Endothelial cell (in vitro differentiated cells): ENCODE data around the gene FIGLA. TPM values are rescaled to one million over a fixed set of nuclear protein-coding genes. Genes with fewer than 3 reads are reported as not detected.

Experiments used
- DNase-seq: peaks from one replicate; pipeline ENCODE4 v3.0.0; 2021; ENCODE audit warnings: low spot score
- H3K27ac Mint-ChIP-seq: one replicate; pipeline ENCODE4 v1.8.0; 2021; ENCODE audit warnings: mixed read lengths, inconsistent platforms; ENCODE audit not compliant: unreplicated experiment
- H3K27me3 Mint-ChIP-seq: one replicate; pipeline ENCODE4 v1.8.0; 2021; ENCODE audit warnings: mild to moderate bottlenecking, moderate library complexity, mixed read lengths, inconsistent platforms; ENCODE audit not compliant: unreplicated experiment
- H3K36me3 Mint-ChIP-seq: one replicate; pipeline ENCODE4 v1.8.0; 2021; ENCODE audit warnings: mild to moderate bottlenecking, low read depth, mixed read lengths, inconsistent platforms; ENCODE audit not compliant: unreplicated experiment
- H3K4me1 Mint-ChIP-seq: one replicate; pipeline ENCODE4 v1.8.0; 2021; ENCODE audit warnings: mild to moderate bottlenecking, mixed read lengths, inconsistent platforms; ENCODE audit not compliant: unreplicated experiment
- H3K4me3 Mint-ChIP-seq: one replicate; pipeline ENCODE4 v1.8.0; 2021; ENCODE audit warnings: mild to moderate bottlenecking, mixed read lengths, inconsistent platforms; ENCODE audit not compliant: unreplicated experiment
- H3K9me3 Mint-ChIP-seq: one replicate; pipeline ENCODE4 v1.8.0; 2021; ENCODE audit warnings: mixed read lengths, inconsistent platforms; ENCODE audit not compliant: unreplicated experiment
- CTCF ChIP-seq: fragments of 200-600 bp; sonication (generic); IDR thresholded peaks from one replicate; pipeline ENCODE4 v1.5.0; 2021; ENCODE audit warnings: antibody characterized with exemption; ENCODE audit not compliant: unreplicated experiment
- total RNA-seq: library from RNA; stranded (reverse); fragmentation: NEBNext Ultra II Directional; extraction: Animal tissue kit (Norgen Biotek cat#: 25700); gene quantifications from one replicate; pipeline ENCODE4 v1.2.1, GENCODE V29; 2021; ENCODE audit not compliant: unreplicated experiment

The FIGLA gene
- total RNA-seq, 1 donor from 2014 or later: not detected

GRCh38 chr2:70826696-70827350 lies 36.4 kb upstream of the FIGLA start:
- Mint-ChIP-seq H3K27ac (peak overlapping the region; percentile 89), H3K36me3 (peaks cover 4% of the 10 kb centered on the region), H3K9me3 (no peaks in the 10 kb centered on the region), H3K4me3 (peak overlapping the region; percentile 54), H3K27me3 (peaks cover 4% of the 10 kb centered on the region), H3K4me1 (peaks cover 52% of the 10 kb centered on the region)
- no peak for TF ChIP-seq CTCF
- DNase-seq: no peak

GRCh38 chr2:70823249-70823648 lies 32.8 kb upstream of the FIGLA start:
- TF ChIP-seq CTCF: no peak
- Mint-ChIP-seq H3K4me1 (peaks cover 25% of the 10 kb centered on the region), H3K36me3 (no peaks in the 10 kb centered on the region), H3K9me3 (no peaks in the 10 kb centered on the region), H3K27ac (no peak overlapping the region), H3K27me3 (peaks cover 5% of the 10 kb centered on the region), H3K4me3 (no peak overlapping the region)
- no peak for DNase-seq

GRCh38 chr2:70822843-70823242 lies 32.4 kb upstream of the FIGLA start:
- peaks cover 21% of the 10 kb centered on the region for H3K4me1 Mint-ChIP-seq
- TF ChIP-seq CTCF: no peak
- no peak overlapping the region for H3K27ac Mint-ChIP-seq
- H3K36me3 Mint-ChIP-seq: no peaks in the 10 kb centered on the region
- H3K9me3 Mint-ChIP-seq: no peaks in the 10 kb centered on the region
- peaks cover 5% of the 10 kb centered on the region for H3K27me3 Mint-ChIP-seq
- no peak overlapping the region for H3K4me3 Mint-ChIP-seq
- no peak for DNase-seq

GRCh38 chr2:70820499-70820898 lies 30.1 kb upstream of the FIGLA start, which contains the start of gene CLEC4F:
Gene CLEC4F, minus strand, starts transcription at chr2:70820599. Its CDS starts 76 bp downstream, at chr2:70820523.
- H3K27ac Mint-ChIP-seq: no peak within 1 kb of the TSS
- peaks cover 6% of the 10 kb centered on the region for H3K4me1 Mint-ChIP-seq
- peaks cover 4% of the 10 kb centered on the region for H3K27me3 Mint-ChIP-seq
- no peak for TF ChIP-seq CTCF
- no peak for DNase-seq
- H3K4me3 Mint-ChIP-seq: no peak within 1 kb of the TSS
- no peaks in the 10 kb centered on the region for H3K36me3 Mint-ChIP-seq
- H3K9me3 Mint-ChIP-seq: no peaks in the 10 kb centered on the region

GRCh38 chr2:70817284-70817954 lies 27.0 kb upstream of the FIGLA start:
- DNase-seq: no peak
- H3K4me3 Mint-ChIP-seq: no peak overlapping the region
- H3K4me1 Mint-ChIP-seq: no peaks in the 10 kb centered on the region
- H3K27me3 Mint-ChIP-seq: peaks cover 6% of the 10 kb centered on the region
- peaks cover 3% of the 10 kb centered on the region for H3K36me3 Mint-ChIP-seq
- no peak for TF ChIP-seq CTCF
- H3K9me3 Mint-ChIP-seq: no peaks in the 10 kb centered on the region
- H3K27ac Mint-ChIP-seq: no peak overlapping the region
